OCI-LY1 (cell line): ENCODE measurements around the gene DUSP6.

Experiments
- EZH2 ChIP-seq: fragments of 200-600 bp; sonication (generic), shearing (Covaris generic); IDR thresholded peaks from 2 replicates; pipeline ENCODE4 v1.8.0; 2017; ENCODE audit warnings: borderline replicate concordance, mixed run types, mild to moderate bottlenecking, antibody characterized with exemption, low read length, moderate library complexity, mixed read lengths
- TF ChIP-seq, protein P1 (sequence below): fragments of 200-600 bp; sonication (generic), shearing (Covaris generic); IDR thresholded peaks from 2 replicates; pipeline ENCODE4 v1.5.1; 2017; ENCODE audit warnings: mild to moderate bottlenecking, antibody characterized with exemption, low read length, moderate library complexity, mixed read lengths

DNA sequence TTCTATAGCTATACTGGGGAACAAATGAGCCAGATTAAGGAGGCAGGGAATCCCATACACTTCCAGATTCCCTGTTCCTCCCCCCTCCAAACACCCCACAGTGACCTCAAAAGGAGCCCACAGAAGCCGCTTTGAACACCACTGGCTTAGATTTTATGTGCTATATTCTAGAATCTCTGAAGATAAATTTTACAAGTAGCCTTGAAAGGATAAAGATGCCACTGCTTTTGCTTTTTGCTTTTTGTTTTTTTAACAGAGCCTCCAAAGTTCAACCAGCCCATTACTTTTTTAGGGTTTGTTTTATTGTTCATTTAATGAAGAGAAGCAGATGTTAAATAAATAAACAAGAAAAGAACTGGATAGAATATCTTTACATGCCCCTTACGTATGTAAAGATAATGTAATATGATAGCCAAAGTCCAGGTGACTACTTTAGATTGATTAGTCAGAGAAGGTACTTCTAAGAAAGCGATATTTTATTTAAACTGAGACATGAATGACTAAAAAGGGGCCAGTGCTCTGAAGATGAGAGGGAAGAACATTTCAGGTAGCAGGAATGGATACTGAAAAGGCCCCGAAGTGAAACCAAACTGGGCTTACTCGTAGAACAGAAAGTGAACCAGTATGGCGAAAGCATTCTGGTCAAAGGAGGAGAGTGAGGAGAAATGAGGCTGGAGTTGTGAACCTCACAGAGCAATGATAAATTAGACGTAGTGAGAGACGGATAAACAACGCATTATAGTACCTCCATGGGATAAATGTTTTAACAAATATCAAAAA is 44.6 kb downstream of the DUSP6 start:
- TF ChIP-seq, protein P1, sequence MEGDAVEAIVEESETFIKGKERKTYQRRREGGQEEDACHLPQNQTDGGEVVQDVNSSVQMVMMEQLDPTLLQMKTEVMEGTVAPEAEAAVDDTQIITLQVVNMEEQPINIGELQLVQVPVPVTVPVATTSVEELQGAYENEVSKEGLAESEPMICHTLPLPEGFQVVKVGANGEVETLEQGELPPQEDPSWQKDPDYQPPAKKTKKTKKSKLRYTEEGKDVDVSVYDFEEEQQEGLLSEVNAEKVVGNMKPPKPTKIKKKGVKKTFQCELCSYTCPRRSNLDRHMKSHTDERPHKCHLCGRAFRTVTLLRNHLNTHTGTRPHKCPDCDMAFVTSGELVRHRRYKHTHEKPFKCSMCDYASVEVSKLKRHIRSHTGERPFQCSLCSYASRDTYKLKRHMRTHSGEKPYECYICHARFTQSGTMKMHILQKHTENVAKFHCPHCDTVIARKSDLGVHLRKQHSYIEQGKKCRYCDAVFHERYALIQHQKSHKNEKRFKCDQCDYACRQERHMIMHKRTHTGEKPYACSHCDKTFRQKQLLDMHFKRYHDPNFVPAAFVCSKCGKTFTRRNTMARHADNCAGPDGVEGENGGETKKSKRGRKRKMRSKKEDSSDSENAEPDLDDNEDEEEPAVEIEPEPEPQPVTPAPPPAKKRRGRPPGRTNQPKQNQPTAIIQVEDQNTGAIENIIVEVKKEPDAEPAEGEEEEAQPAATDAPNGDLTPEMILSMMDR, result no peak
- no peak for TF ChIP-seq EZH2
